ENCODE measurements around the gene MID1. TPM values are rescaled to one million over a fixed set of nuclear protein-coding genes. Genes with fewer than 3 reads are reported as not detected.

Gene MID1
- total RNA-seq, 2 donors from 2014 or later, result 0.15 TPM; not detected in 1

GRCh38 chrX:10404436-10404835 lies 215.9 kb downstream of the MID1 start:
- H3K9me3 ChIP-seq (ENCODE audit: control insufficient read depth, low read length, poor library complexity, severe bottlenecking), result no peaks in the 10 kb centered on the region
- no peaks in the 10 kb centered on the region for H3K36me3 Mint-ChIP-seq (ENCODE audit: low read depth)
- H3K27ac Mint-ChIP-seq, result no peak overlapping the region
- no peaks in the 10 kb centered on the region for H3K4me1 Mint-ChIP-seq
- no peak for ATAC-seq
- no peak for DNase-seq
- H3K4me3 Mint-ChIP-seq, result no peak overlapping the region
- no peaks in the 10 kb centered on the region for H3K27me3 Mint-ChIP-seq

GRCh38 chrX:10401239-10401638 lies 219.1 kb downstream of the MID1 start:
- DNase-seq (no peak), ATAC-seq (no peak)
- H3K36me3 Mint-ChIP-seq (ENCODE audit: low read depth), result no peaks in the 10 kb centered on the region
- H3K4me1 Mint-ChIP-seq, result no peaks in the 10 kb centered on the region
- H3K9me3 ChIP-seq (ENCODE audit: control insufficient read depth, low read length, poor library complexity, severe bottlenecking), result no peaks in the 10 kb centered on the region
- no peak overlapping the region for H3K4me3 Mint-ChIP-seq
- H3K27ac Mint-ChIP-seq, result no peak overlapping the region
- H3K27me3 Mint-ChIP-seq, result no peaks in the 10 kb centered on the region

- ATAC-seq (no peak), DNase-seq (no peak)
- Mint-ChIP-seq H3K27ac (no peak overlapping the region), H3K27me3 (no peaks in the 10 kb centered on the region), H3K4me3 (no peak overlapping the region), H3K36me3 (ENCODE audit: low read depth) (no peaks in the 10 kb centered on the region), H3K4me1 (no peaks in the 10 kb centered on the region)
- no peaks in the 10 kb centered on the region for H3K9me3 ChIP-seq (ENCODE audit: control insufficient read depth, low read length, poor library complexity, severe bottlenecking)
These were observed 221.2 kb downstream of the MID1 start for GRCh38 chrX:10399043-10399741.

- no peaks in the 10 kb centered on the region for H3K27me3 Mint-ChIP-seq
- no peak for DNase-seq
These were observed 222.2 kb downstream of the MID1 start for GRCh38 chrX:10398215-10398614.

GRCh38 chrX:10397349-10397748 lies 223.0 kb downstream of the MID1 start:
- H3K4me1 Mint-ChIP-seq, result no peaks in the 10 kb centered on the region
- H3K9me3 ChIP-seq (ENCODE audit: control insufficient read depth, low read length, poor library complexity, severe bottlenecking), result no peaks in the 10 kb centered on the region
- no peak for ATAC-seq
- no peaks in the 10 kb centered on the region for H3K36me3 Mint-ChIP-seq (ENCODE audit: low read depth)
- H3K27me3 Mint-ChIP-seq, result no peaks in the 10 kb centered on the region
- H3K4me3 Mint-ChIP-seq, result no peak overlapping the region
- no peak for DNase-seq
- H3K27ac Mint-ChIP-seq, result no peak overlapping the region

More at GRCh38 chrX:10398215-10398614, 222.2 kb downstream of the MID1 start:
- no peak overlapping the region for H3K27ac Mint-ChIP-seq
- H3K4me3 Mint-ChIP-seq, result no peak overlapping the region
- no peaks in the 10 kb centered on the region for H3K9me3 ChIP-seq (ENCODE audit: control insufficient read depth, low read length, poor library complexity, severe bottlenecking)
- no peak for ATAC-seq
- H3K4me1 Mint-ChIP-seq, result no peaks in the 10 kb centered on the region
- H3K36me3 Mint-ChIP-seq (ENCODE audit: low read depth), result no peaks in the 10 kb centered on the region

GRCh38 chrX:10395643-10396042 lies 224.7 kb downstream of the MID1 start:
- no peak for ATAC-seq
- Mint-ChIP-seq H3K4me1 (no peaks in the 10 kb centered on the region), H3K36me3 (ENCODE audit: low read depth) (no peaks in the 10 kb centered on the region), H3K27me3 (no peaks in the 10 kb centered on the region), H3K4me3 (no peak overlapping the region), H3K27ac (no peak overlapping the region)
- DNase-seq, result no peak
- no peaks in the 10 kb centered on the region for H3K9me3 ChIP-seq (ENCODE audit: control insufficient read depth, low read length, poor library complexity, severe bottlenecking)
